Psoas muscle (tissue), 8 donors: ENCODE measurements around the gene KCNK3. TPM values are rescaled to one million over a fixed set of nuclear protein-coding genes. Genes with fewer than 3 reads are reported as not detected.
"Not testable (repeated sequence)": the region's sequence is repeated elsewhere in the genome, so short reads cannot be mapped to it uniquely, and the experiment has no call there.

ENCODE experiments used
- ATAC-seq, 4 donors: fragments of 200-7000 bp; cut with Tn5 transposase; one replicate each; pipeline ENCODE4 v1.9.1; 2020; ENCODE audit warnings: moderate library complexity in 3 of 4, mild to moderate bottlenecking in 2 of 4
- DNase-seq, 2 donors: peaks; one replicate each; pipeline ENCODE4 v3.0.0-alpha.2; 2020
- H3K27ac ChIP-seq: fragments of 200-600 bp; one replicate; pipeline ENCODE4 v1.8.0; 2022
- H3K27me3 ChIP-seq, 3 donors: fragments of 200-600 bp in 1 of 3; one replicate each; pipeline versions ENCODE4 v1.6.1 to v1.8.0; 2013 to 2022; ENCODE audit warnings: low read length in 2 of 3, mild to moderate bottlenecking in 2 of 3, moderate library complexity in 1 of 3; ENCODE audit not compliant: insufficient read depth in 3 of 3
- H3K36me3 ChIP-seq, 2 donors: fragments of 200-600 bp in 1 of 2; one replicate each; pipeline versions ENCODE4 v1.6.1 to v1.8.0; 2013 to 2022; ENCODE audit warnings: low read depth in 1 of 2, mild to moderate bottlenecking in 1 of 2, moderate library complexity in 1 of 2; ENCODE audit not compliant: insufficient read depth in 1 of 2
- H3K4me1 ChIP-seq: fragments of 200-600 bp; one replicate; pipeline ENCODE4 v1.8.0; 2022
- H3K4me3 ChIP-seq: fragments of 200-600 bp; one replicate; pipeline ENCODE4 v1.8.0; 2022; ENCODE audit warnings: mild to moderate bottlenecking
- H3K9me3 ChIP-seq: fragments of 200-600 bp; one replicate; pipeline ENCODE4 v1.8.0; 2022
- CTCF ChIP-seq: fragments of 200-600 bp; IDR thresholded peaks from one replicate; pipeline ENCODE4 v1.8.0; 2022; ENCODE audit warnings: antibody characterized with exemption
- WGBS, 3 donors: extraction: QIAGEN DNeasy Blood & Tissue Kit; methylation state at CpG; one replicate each; pipeline versions ENCODE4 v1.1.6 to v1.1.7; 2013; 5-methylcytosine and 5-hydroxymethylcytosine counted together
- intact Hi-C, 2 donors: fragments of 100-400 bp; cut with DNase I; formaldehyde crosslinking; loops; one replicate each; pipeline versions ENCODE4 v1.11.0 to v1.14.2; 2022
- polyA plus RNA-seq, 3 donors: library from polyadenylated mRNA; stranded (reverse); fragments of 200-250 nt; gene quantifications; one replicate each; pipeline ENCODE4 v1.2.3, GENCODE V29; 2013
- total RNA-seq, 4 donors: library from RNA; stranded (reverse); fragmentation: NEBNext Ultra II Directional in 2 of 4; extraction: Animal tissue kit (Norgen Biotek cat#: 25700) in 2 of 4; gene quantifications; one replicate each; pipeline versions ENCODE4 v1.2.1 to v1.2.4, GENCODE V29; 2021 to 2023
- donor health status: healthy with polysubstance abuse.
- donor health status: DM: no; HTN: no; CAD: no; lungs with moderate emphysema.
- donor health status: Bipolar disorder and iron deficiency.
- donor health status: healthy.
- donor health status: DM: yes; HTN: yes; CAD: no.
- donor health status: DM: no; HTN: no; CAD: no.
- donor health status: DM: no; HTN: no; CAD: no.
- donor health status: DM: yes; HTN: yes; CAD: no.

The KCNK3 gene
- total and polyA plus RNA-seq, 7 donors, result 0.06 to 2.3 (median 0.15) TPM

- Histone ChIP-seq H3K4me1 (no peaks in the 10 kb centered on the region), H3K4me3 (no peak overlapping the region), H3K27ac (no peak overlapping the region), H3K36me3 (no peaks in the 10 kb centered on the region), H3K9me3 (peaks cover 18% of the 10 kb centered on the region), H3K27me3 (peaks cover 0 to 2% (median 0%) of the 10 kb centered on the region in 3 donors)
- DNase-seq (no peak), ATAC-seq (no peak)
- 85 to 86% (median 85%) methylated on average over 6 of the region's 6 CpGs for WGBS, 3 donors
- no peak for TF ChIP-seq CTCF
- intact Hi-C loops, result no loop called here
Observed at GRCh38 chr2:26658691-26659346, 33.7 kb upstream of the KCNK3 start.

GRCh38 chr2:26660363-26660962, 32.1 kb upstream of the KCNK3 start:
- H3K4me3 ChIP-seq, result no peak overlapping the region
- intact Hi-C loops, result no loop called here
- 80 to 86% (median 84%) methylated on average over 1 of the region's 1 CpG for WGBS, 3 donors
- H3K4me1 ChIP-seq, result no peaks in the 10 kb centered on the region
- no peak overlapping the region for H3K27ac ChIP-seq
- TF ChIP-seq CTCF, result no peak
- no peak for DNase-seq
- no peaks in the 10 kb centered on the region for H3K36me3 ChIP-seq
- peaks cover 0 to 7% (median 0%) of the 10 kb centered on the region in 3 donors for H3K27me3 ChIP-seq
- ATAC-seq, result no peak
- peaks cover 19% of the 10 kb centered on the region for H3K9me3 ChIP-seq

GRCh38 chr2:26665296-26665695, 27.2 kb upstream of the KCNK3 start:
- Histone ChIP-seq H3K9me3 (peaks cover 14% of the 10 kb centered on the region), H3K27me3 (peaks cover 0 to 19% (median 0%) of the 10 kb centered on the region in 3 donors)
- H3K4me3 ChIP-seq, intact Hi-C loops, DNase-seq, ATAC-seq, H3K27ac ChIP-seq, H3K36me3 ChIP-seq, H3K4me1 ChIP-seq: not testable (repeated sequence)
- WGBS, 3 donors, result 78 to 92% (median 86%) methylated on average over 18 to 21 of the region's 21 CpGs

DNA sequence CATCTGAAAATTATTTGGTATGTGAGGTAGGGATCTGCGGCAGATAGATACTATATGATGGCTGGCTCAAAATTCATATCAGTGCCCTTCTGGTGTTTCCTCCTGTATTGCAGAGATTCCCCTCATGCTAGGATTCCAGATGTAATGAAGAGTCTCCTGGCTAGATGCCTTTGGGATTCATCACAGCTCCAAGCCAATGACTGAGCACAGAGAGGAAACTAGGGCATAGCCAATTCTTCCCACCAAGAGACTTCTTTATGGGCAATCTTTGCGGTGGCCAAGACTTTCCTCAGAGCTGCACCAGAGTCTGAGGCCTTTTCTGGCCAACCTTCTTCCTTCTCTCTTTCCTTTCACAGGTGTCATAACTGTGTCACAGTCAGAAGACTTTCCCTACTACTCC, 25.9 kb upstream of the KCNK3 start:
- Histone ChIP-seq H3K27me3 (peaks cover 0 to 19% (median 0%) of the 10 kb centered on the region in 3 donors), H3K4me1 (no peaks in the 10 kb centered on the region), H3K36me3 (no peaks in the 10 kb centered on the region), H3K4me3 (no peak overlapping the region), H3K27ac (no peak overlapping the region), H3K9me3 (peaks cover 6% of the 10 kb centered on the region)
- TF ChIP-seq CTCF, result no peak
- no peak for ATAC-seq
- DNase-seq, result no peak
- 49 to 98% (median 67%) methylated on average over 2 of the region's 2 CpGs for WGBS, 3 donors
- intact Hi-C loops, result no loop called here

GRCh38 chr2:26668041-26668440, 24.5 kb upstream of the KCNK3 start:
- no peak for TF ChIP-seq CTCF
- 66 to 73% (median 68%) methylated on average over 4 of the region's 4 CpGs for WGBS, 3 donors
- no peak overlapping the region for H3K4me3 ChIP-seq
- intact Hi-C loops, result no loop called here
- peaks cover 0 to 30% (median 0%) of the 10 kb centered on the region in 3 donors for H3K27me3 ChIP-seq
- no peaks in the 10 kb centered on the region for H3K4me1 ChIP-seq
- H3K9me3 ChIP-seq, result peaks cover 6% of the 10 kb centered on the region
- no peak overlapping the region for H3K27ac ChIP-seq
- DNase-seq (no peak), ATAC-seq (no peak)
- no peaks in the 10 kb centered on the region for H3K36me3 ChIP-seq
